Esophagus squamous epithelium (tissue), 5 donors: ENCODE data around the gene TPRKB. TPM values are rescaled to one million over a fixed set of nuclear protein-coding genes. Genes with fewer than 3 reads are reported as not detected.

ENCODE experiments used
- DNase-seq: peaks from one replicate; lab custom pipeline; 2025; lab: John Stamatoyannopoulos, UW
- H3K27ac ChIP-seq, 4 donors: fragments of 200-600 bp; sonication (generic); one replicate each; pipeline ENCODE4 v1.5.1; 2016 to 2019; ENCODE audit warnings: mild to moderate bottlenecking in 1 of 4
- H3K27me3 ChIP-seq, 4 donors: fragments of 200-600 bp; sonication (generic); 1 replicate in 3 of 4; 2 replicates in 1 of 4; pipeline versions ENCODE4 v1.5.1 to v1.6.0; 2017 to 2021; ENCODE audit warnings: antibody characterized with exemption in 1 of 4
- H3K36me3 ChIP-seq, 3 donors: fragments of 200-600 bp; sonication (generic); one replicate each; pipeline ENCODE4 v1.5.1; 2016 to 2019
- H3K4me1 ChIP-seq, 3 donors: fragments of 200-600 bp; sonication (generic); one replicate each; pipeline ENCODE4 v1.5.1; 2017 to 2019
- H3K4me3 ChIP-seq, 4 donors: fragments of 200-600 bp; sonication (generic); 1 replicate in 3 of 4; 2 replicates in 1 of 4; pipeline ENCODE4 v1.5.1; 2016 to 2019; ENCODE audit warnings: mild to moderate bottlenecking in 2 of 4, moderate library complexity in 1 of 4
- H3K9me3 ChIP-seq, 3 donors: fragments of 200-600 bp; sonication (generic); one replicate each; pipeline ENCODE4 v1.5.1; 2016 to 2019
- CTCF ChIP-seq, 6 experiments: fragments of 450-650 bp in 4 of 6; fragments of 200-600 bp in 2 of 6; sonication (generic) in 2 of 6; IDR thresholded peaks; one replicate each; pipeline ENCODE4 v1.5.1; 2016 to 2019; ENCODE audit warnings: antibody characterized with exemption in 6 of 6, mild to moderate bottlenecking in 4 of 6, moderate library complexity in 4 of 6
- POLR2A ChIP-seq, 4 donors: fragments of 450-650 bp; IDR thresholded peaks; one replicate each; pipeline ENCODE4 v1.6.1; 2017; ENCODE audit warnings: antibody characterized with exemption in 4 of 4, mild to moderate bottlenecking in 4 of 4, moderate library complexity in 3 of 4
- WGBS, 2 donors: methylation state at CpG; one replicate each; pipeline ENCODE4 v1.1.5; 2018; 5-methylcytosine and 5-hydroxymethylcytosine counted together
- intact Hi-C: fragments of 100-400 bp; cut with DNase I; formaldehyde crosslinking; loops from one replicate; pipeline ENCODE4 v1.15.0; 2022
- total RNA-seq, 4 donors: library from RNA; depleted of rRNA; stranded (reverse); fragments of >200 nt; gene quantifications; one replicate each; pipeline ENCODE4 v1.1.0, GENCODE V29; 2016
- donor health status: DM: yes; HTN: yes; CAD: no.

Gene TPRKB
- total RNA-seq, 4 donors from 2014 or later = 23.3 to 49.8 (median 44.9) TPM

GRCh38 chr2:73714091-73714490 lies 23.1 kb downstream of the TPRKB start:
- no peaks in the 10 kb centered on the region for H3K27me3 ChIP-seq
- H3K36me3 ChIP-seq = no peaks in the 10 kb centered on the region
- no peak for DNase-seq
- TF ChIP-seq POLR2A (IDR thresholded peaks at IDR 0.05) (no peak), CTCF (IDR thresholded peaks at IDR 0.05) (no peak)
- H3K9me3 ChIP-seq = no peaks in the 10 kb centered on the region
- intact Hi-C loops = no loop called here
- H3K4me1 ChIP-seq = peaks cover 0 to 5% (median 0%) of the 10 kb centered on the region in 3 donors
- no peak overlapping the region for H3K27ac ChIP-seq
- 77 to 81% methylated on average over 2 of the region's 2 CpGs for WGBS, 2 donors
- no peak overlapping the region for H3K4me3 ChIP-seq

DNA sequence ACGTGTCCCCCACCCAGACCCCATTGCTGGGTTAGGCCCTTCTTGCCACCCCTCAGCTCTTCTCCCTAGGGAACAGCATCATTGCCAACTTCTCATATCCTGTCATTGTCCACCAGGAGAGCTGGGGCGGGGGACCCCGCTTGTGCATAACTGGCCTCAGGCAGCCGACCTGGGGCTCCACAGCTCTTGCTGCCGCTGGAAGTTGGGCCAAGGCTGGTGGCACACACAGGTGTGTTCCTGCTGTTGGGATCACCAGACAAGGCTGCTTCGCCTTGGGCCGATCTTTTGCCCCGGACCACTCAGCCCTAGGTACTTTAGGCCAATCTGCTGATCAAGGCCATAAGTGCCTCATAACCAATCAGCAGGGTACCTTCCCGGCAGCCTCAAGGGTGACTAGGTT lies 28.6 kb downstream of the TPRKB start:
- no peak for DNase-seq
- Histone ChIP-seq H3K27me3 (peaks cover 0 to 5% (median 0%) of the 10 kb centered on the region in 4 donors), H3K36me3 (no peaks in the 10 kb centered on the region), H3K4me3 (no peak overlapping the region), H3K9me3 (no peaks in the 10 kb centered on the region), H3K4me1 (no peaks in the 10 kb centered on the region), H3K27ac (no peak overlapping the region)
- no peak for TF ChIP-seq POLR2A (IDR thresholded peaks at IDR 0.05)
- TF ChIP-seq CTCF (IDR thresholded peaks at IDR 0.05) = no peak
- intact Hi-C loops = no loop called here
- WGBS, 2 donors = 92 to 94% methylated on average over 4 to 8 of the region's 9 CpGs

DNA sequence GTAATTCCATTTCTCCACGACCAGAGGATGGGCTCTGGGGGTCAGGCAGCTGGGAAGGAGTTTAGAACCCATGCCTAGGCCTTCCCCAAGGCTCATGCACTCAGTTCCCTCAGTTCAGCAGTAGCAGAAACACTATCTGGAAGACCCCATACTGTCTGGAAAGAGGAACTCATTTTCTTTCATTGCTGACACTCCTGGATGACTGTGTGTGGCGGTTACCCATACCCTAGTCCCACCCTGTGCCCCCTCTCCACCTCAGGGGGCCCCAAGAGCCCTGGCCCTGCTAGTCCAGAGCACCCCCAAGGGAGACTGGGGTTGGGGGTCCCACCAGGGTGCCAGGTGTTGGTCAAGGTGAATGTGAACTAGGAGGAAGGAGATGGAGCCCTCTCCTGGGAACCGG lies 29.5 kb downstream of the TPRKB start:
- H3K36me3 ChIP-seq = no peaks in the 10 kb centered on the region
- H3K4me3 ChIP-seq = no peak overlapping the region
- H3K27ac ChIP-seq = no peak overlapping the region
- no peaks in the 10 kb centered on the region for H3K4me1 ChIP-seq
- WGBS, 2 donors = 40% methylated on average over 1 of the region's 3 CpGs
- TF ChIP-seq CTCF (IDR thresholded peaks at IDR 0.05) (no peak), POLR2A (IDR thresholded peaks at IDR 0.05) (no peak)
- peaks cover 0 to 5% (median 0%) of the 10 kb centered on the region in 4 donors for H3K27me3 ChIP-seq
- no peak for DNase-seq
- intact Hi-C loops = no loop called here
- H3K9me3 ChIP-seq = no peaks in the 10 kb centered on the region

GRCh38 chr2:73707058-73707457 lies 30.1 kb downstream of the TPRKB start:
- Histone ChIP-seq H3K27me3 (peaks cover 0 to 5% (median 0%) of the 10 kb centered on the region in 4 donors), H3K9me3 (no peaks in the 10 kb centered on the region), H3K4me1 (peaks cover 0 to 5% (median 0%) of the 10 kb centered on the region in 3 donors), H3K36me3 (no peaks in the 10 kb centered on the region), H3K4me3 (no peak overlapping the region), H3K27ac (no peak overlapping the region)
- TF ChIP-seq POLR2A (IDR thresholded peaks at IDR 0.05) = no peak
- no peak for TF ChIP-seq CTCF (IDR thresholded peaks at IDR 0.05)
- DNase-seq = no peak
- intact Hi-C loops = no loop called here
- WGBS, 2 donors = 56 to 67% methylated on average over 3 to 5 of the region's 5 CpGs

DNA sequence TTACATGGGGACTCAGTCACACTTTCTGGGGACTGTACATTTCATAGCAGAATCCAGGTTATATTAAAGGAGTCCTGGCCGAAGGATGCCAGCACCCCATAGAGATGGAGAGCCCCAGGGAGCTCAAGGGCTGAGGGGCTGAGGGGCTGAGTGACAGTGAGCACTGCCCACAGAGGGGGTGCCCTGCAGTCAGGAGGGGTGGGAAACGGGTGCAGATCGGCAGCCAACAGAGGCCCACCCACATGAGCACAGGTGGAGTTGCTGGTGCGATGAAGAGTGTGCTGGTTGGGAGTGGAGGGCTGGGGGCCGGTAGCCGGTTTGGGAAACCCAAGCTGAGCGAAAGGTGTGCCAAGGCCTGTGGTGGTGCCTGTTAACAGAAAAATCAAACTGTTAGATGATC lies 32.1 kb downstream of the TPRKB start:
- no peaks in the 10 kb centered on the region for H3K36me3 ChIP-seq
- intact Hi-C loops = no loop called here
- DNase-seq = no peak
- peaks cover 0 to 24% (median 10%) of the 10 kb centered on the region in 3 donors for H3K4me1 ChIP-seq
- no peak for TF ChIP-seq CTCF (IDR thresholded peaks at IDR 0.05)
- TF ChIP-seq POLR2A (IDR thresholded peaks at IDR 0.05) = no peak
- H3K27me3 ChIP-seq = peaks cover 0 to 5% (median 0%) of the 10 kb centered on the region in 4 donors
- no peak overlapping the region for H3K27ac ChIP-seq
- H3K9me3 ChIP-seq = no peaks in the 10 kb centered on the region
- WGBS, 2 donors = 89 to 98% methylated on average over 5 to 7 of the region's 7 CpGs
- no peak overlapping the region for H3K4me3 ChIP-seq
